WI38 (cell line): Measurements from ENCODE around the gene ZMIZ1.

Experiments
- H3K4me3 ChIP-seq: 2 replicates; pipeline ENCODE4 v1.5.1; 2011; ENCODE audit warnings: low read depth, mild to moderate bottlenecking, control low read depth, low read length
- CTCF ChIP-seq: IDR thresholded peaks from 2 replicates; pipeline ENCODE4 v1.5.1; 2012; ENCODE audit warnings: low read depth, mild to moderate bottlenecking, control low read depth, low read length

Gene ZMIZ1

GRCh38 chr10:79187121-79187940 is 118.6 kb downstream of the ZMIZ1 start:
- no peak overlapping the region for H3K4me3 ChIP-seq
- no peak for TF ChIP-seq CTCF

DNA sequence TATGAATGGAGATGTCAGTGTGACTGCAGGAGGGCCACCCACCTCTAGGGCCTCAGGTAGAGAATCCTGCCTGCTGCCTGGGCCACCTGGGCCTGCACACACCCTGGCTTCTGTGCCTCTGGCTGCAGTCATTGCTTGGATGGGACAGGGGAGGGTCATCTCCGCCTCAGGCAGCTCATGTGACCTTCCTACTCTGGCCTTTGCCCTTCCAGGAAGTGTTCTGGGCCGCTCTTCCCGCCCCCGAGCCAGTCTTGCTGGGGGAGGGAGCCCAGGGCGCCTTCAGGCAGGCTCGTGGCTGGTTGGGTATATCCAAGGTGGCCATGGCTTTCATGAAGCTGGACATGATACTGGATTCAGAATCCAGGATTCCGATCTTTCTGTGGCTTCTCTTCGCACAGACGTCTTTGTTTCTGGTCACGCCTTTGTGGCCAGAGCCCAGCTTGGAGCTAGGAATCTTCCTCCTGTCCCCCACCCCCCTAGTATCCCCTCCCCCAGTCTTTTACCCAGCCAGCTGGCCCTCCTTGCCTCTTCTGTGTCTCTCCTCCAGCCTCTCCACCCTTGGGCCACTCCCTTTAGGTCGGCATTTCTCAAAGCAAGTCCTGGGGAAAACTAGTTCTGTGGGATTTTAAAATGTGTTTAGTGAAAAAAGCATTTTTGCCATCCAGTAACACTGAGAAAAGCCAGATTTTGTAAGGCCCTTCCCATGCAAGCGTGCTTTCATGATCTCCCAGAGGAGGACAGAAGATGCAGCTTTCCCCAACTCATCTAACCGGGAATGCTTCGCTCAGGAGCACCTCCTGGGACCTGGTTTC is 119.6 kb downstream of the ZMIZ1 start:
- no peak for TF ChIP-seq CTCF
- H3K4me3 ChIP-seq, result no peak overlapping the region

GRCh38 chr10:79189181-79189580 is 120.4 kb downstream of the ZMIZ1 start:
- no peak for TF ChIP-seq CTCF
- H3K4me3 ChIP-seq, result no peak overlapping the region

- H3K4me3 ChIP-seq, result no peak overlapping the region
- no peak for TF ChIP-seq CTCF
These were observed 121.2 kb downstream of the ZMIZ1 start for GRCh38 chr10:79189853-79190435.

DNA sequence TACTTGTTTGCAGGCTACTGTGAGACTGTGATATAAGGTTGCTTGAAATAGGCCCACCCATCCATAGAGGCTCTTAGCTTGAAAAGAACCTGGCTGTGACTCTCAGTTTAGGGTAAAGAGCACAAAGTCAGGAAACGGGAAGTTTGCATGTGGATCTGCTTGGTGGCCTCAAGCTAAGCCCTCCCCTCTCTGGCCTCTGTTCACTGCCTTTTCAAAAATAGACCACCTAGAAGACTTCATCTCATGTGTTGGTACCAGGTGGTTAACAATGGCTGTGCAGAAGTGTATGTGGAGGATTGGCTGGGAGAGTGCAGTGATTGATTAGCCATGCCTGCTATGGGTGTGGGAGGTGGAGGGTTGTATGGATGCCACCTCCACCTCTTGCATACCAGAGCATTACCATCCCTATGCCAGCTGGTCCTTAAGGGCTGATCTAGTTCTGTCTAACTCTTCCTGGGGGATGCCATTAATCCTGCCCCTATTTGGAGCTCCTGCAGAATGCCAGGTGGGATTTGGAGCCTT is 122.0 kb downstream of the ZMIZ1 start:
- H3K4me3 ChIP-seq, result no peak overlapping the region

DNA sequence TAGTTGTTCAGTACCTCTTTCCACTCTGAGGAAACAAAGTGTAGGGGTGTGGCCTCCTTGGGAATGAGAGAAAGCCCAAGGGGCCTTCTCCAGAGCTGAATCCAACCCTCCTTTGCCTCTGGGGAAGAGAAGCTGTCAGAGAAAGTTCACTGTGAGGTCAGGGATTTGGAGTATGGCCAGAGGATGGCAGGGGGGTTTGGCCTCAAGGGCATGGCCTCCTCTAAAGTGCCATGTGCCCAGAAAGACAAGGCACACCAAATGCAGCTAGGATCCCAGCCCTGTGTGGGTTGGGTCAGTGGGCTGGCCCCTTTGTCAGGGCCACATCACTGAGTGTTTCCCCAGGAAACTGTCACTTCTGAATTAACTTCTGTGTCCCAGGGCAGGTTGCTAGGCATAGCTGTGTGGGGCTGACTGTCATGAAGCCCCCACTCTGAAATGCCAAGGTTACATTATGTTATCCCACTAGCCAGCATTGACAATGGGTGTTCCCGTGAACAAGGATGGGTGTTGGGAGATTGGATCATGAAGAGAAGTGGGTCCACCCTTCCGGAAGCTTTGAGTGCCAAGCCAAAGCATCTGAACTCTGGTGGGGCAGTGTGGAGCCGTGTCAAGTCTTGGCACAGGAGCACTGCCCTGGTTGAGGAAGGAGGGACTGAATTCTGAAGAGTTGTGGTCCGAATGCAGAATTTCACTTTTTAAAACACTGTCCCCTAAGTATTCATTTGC is 123.3 kb downstream of the ZMIZ1 start:
- no peak for TF ChIP-seq CTCF
- H3K4me3 ChIP-seq, result no peak overlapping the region

More for the DNA sequence above, 122.0 kb downstream of the ZMIZ1 start:
- TF ChIP-seq CTCF, result no peak
